HCT116 (cell line): ENCODE measurements around the gene LMOD1. TPM values are rescaled to one million over a fixed set of nuclear protein-coding genes. Genes with fewer than 3 reads are reported as not detected.

Experiments used
- ATAC-seq: fragments of 200-7000 bp; cut with Tn5 transposase; 2 replicates; pipeline ENCODE4 v1.9.1; 2020; ENCODE audit warnings: mild to moderate bottlenecking, moderate library complexity
- BruUV-seq: library from RNA; stranded (reverse); fragments of 400-500 nt; replicated peaks from 2 replicates; lab custom pipeline; 2021; lab: Mats Ljungman, UMichigan
- CTCF ChIA-PET: fragments of 300-600 bp; sonication (Branson Sonifier 250); formaldehyde crosslinking; loops from one replicate; lab custom pipeline; 2021; ENCODE audit warnings: antibody characterized with exemption; lab: Charles Lee
- POLR2A ChIA-PET: fragments of 300-600, 350-600 bp; sonication (Branson Sonifier 250); formaldehyde crosslinking; loops from one replicate; lab custom pipeline; 2021; ENCODE audit warnings: antibody characterized with exemption; lab: Charles Lee
- RAD21 ChIA-PET, 2 experiments: fragments of 300-600 bp; sonication (Branson Sonifier 250); formaldehyde crosslinking; loops; one replicate each; lab custom pipeline; 2023; ENCODE audit warnings: low total read pairs in 2 of 2; ENCODE audit not compliant: uncharacterized antibody in 2 of 2, unreplicated experiment in 2 of 2, low non-redundant PET in 1 of 2; lab: Charles Lee
- DNase-seq: peaks from one replicate; pipeline ENCODE4 v3.0.0-alpha.2; 2010; ENCODE audit warnings: low read depth, low spot score
- H2AFZ ChIP-seq: fragments of 200-600 bp; shearing (Covaris generic), sonication (generic); 2 replicates; pipeline ENCODE4 v1.6.1; 2017; ENCODE audit warnings: low read depth, mixed run types, mixed read lengths, antibody characterized with exemption, low read length; ENCODE audit not compliant: poor library complexity, severe bottlenecking
- H3K27ac ChIP-seq: 2 replicates; pipeline ENCODE4 v1.5.1; 2012; ENCODE audit warnings: low read depth, low read length
- H3K27me3 ChIP-seq: fragments of 200-600 bp; sonication (generic); 2 replicates; pipeline ENCODE4 v1.6.1; 2016; ENCODE audit warnings: mixed run types, low read length, mixed read lengths; ENCODE audit not compliant: insufficient read depth
- H3K36me3 ChIP-seq, 2 experiments: fragments of 200-500 bp in 1 of 2; fragments of 200-600 bp in 1 of 2; sonication (Bioruptor generic) in 1 of 2; sonication (generic) in 1 of 2; 2 replicates each; pipeline versions ENCODE4 v1.5.1 to v1.6.1; 2014 to 2016; ENCODE audit warnings: low read length in 2 of 2, inconsistent platforms in 1 of 2, mixed read lengths in 1 of 2, mixed run types in 1 of 2; ENCODE audit not compliant: insufficient read depth in 2 of 2, control insufficient read depth in 1 of 2
- H3K4me1 ChIP-seq, 2 experiments: fragments of 200-600 bp in 1 of 2; sonication (generic) in 1 of 2; 2 replicates each; pipeline versions ENCODE4 v1.5.1 to v1.6.1; 2012 to 2017; ENCODE audit warnings: low read length in 2 of 2, inconsistent platforms in 1 of 2, mild to moderate bottlenecking in 1 of 2, mixed read lengths in 1 of 2, mixed run types in 1 of 2, moderate library complexity in 1 of 2; ENCODE audit not compliant: insufficient read depth in 2 of 2, control insufficient read depth in 1 of 2
- H3K4me2 ChIP-seq: fragments of 200-600 bp; sonication (generic); 2 replicates; pipeline ENCODE4 v1.6.1; 2017; ENCODE audit warnings: mixed run types, low read length, mixed read lengths
- H3K4me3 ChIP-seq, 2 experiments: fragments of 200-600 bp in 1 of 2; sonication (generic) in 1 of 2; replicated peaks in 1 of 2; 2 replicates each; pipeline ENCODE4 v1.5.1; 2011 to 2016; ENCODE audit warnings: low read length in 2 of 2, control low read depth in 1 of 2, low read depth in 1 of 2, mild to moderate bottlenecking in 1 of 2, mixed read lengths in 1 of 2, mixed run types in 1 of 2
- H3K79me2 ChIP-seq: fragments of 200-600 bp; sonication (generic); 2 replicates; pipeline ENCODE4 v1.6.1; 2017; ENCODE audit warnings: mild to moderate bottlenecking, mixed run types, low read length, moderate library complexity, mixed read lengths; ENCODE audit not compliant: insufficient read depth
- H3K9ac ChIP-seq: fragments of 200-600 bp; sonication (generic); 2 replicates; pipeline ENCODE4 v1.6.1; 2016; ENCODE audit warnings: low read length, mixed read lengths
- H3K9me2 ChIP-seq: fragments of 200-600 bp; sonication (generic), shearing (Covaris generic); 2 replicates; pipeline ENCODE4 v1.6.1; 2017; ENCODE audit warnings: mixed run types, mild to moderate bottlenecking, moderate library complexity; ENCODE audit not compliant: insufficient read depth
- H3K9me3 ChIP-seq, 2 experiments: fragments of 200-500 bp in 1 of 2; fragments of 200-600 bp in 1 of 2; sonication (Bioruptor generic) in 1 of 2; sonication (generic) in 1 of 2; 2 replicates each; pipeline ENCODE4 v1.6.1; 2014 to 2017; ENCODE audit warnings: low read length in 2 of 2, mixed read lengths in 2 of 2, inconsistent platforms in 1 of 2, low read depth in 1 of 2, mild to moderate bottlenecking in 1 of 2, mixed run types in 1 of 2, moderate library complexity in 1 of 2; ENCODE audit not compliant: control insufficient read depth in 1 of 2, insufficient read depth in 1 of 2
- H4K20me1 ChIP-seq: fragments of 200-600 bp; sonication (generic), shearing (Covaris generic); 2 replicates; pipeline ENCODE4 v1.6.1; 2017; ENCODE audit warnings: mixed run types, mild to moderate bottlenecking, moderate library complexity; ENCODE audit not compliant: insufficient read depth
- ATF3 ChIP-seq: IDR thresholded peaks from 2 replicates; pipeline ENCODE4 v1.6.1; 2012
- CBX3 ChIP-seq: IDR thresholded peaks from 2 replicates; pipeline ENCODE4 v1.6.1; 2012; ENCODE audit warnings: low read depth
- CEBPB ChIP-seq: IDR thresholded peaks from 2 replicates; pipeline ENCODE4 v1.6.1; 2012; ENCODE audit warnings: low read depth
- EGR1 ChIP-seq: IDR thresholded peaks from 2 replicates; pipeline ENCODE4 v1.6.1; 2012; ENCODE audit warnings: low read depth
- ELF1 ChIP-seq: IDR thresholded peaks from 2 replicates; pipeline ENCODE4 v1.6.1; 2012; ENCODE audit warnings: low read depth, borderline replicate concordance
- EZH2 ChIP-seq: fragments of 200-600 bp; sonication (generic); IDR thresholded peaks from 2 replicates; pipeline ENCODE4 v1.6.1; 2017; ENCODE audit warnings: antibody characterized with exemption, mixed run types
- FOSL1 ChIP-seq: IDR thresholded peaks from 2 replicates; pipeline ENCODE4 v1.6.1; 2012; ENCODE audit warnings: low read depth
- POLR2AphosphoS5 ChIP-seq: IDR thresholded peaks from 2 replicates; pipeline ENCODE4 v1.6.1; 2011; ENCODE audit warnings: mild to moderate bottlenecking, low read depth, low read length, moderate library complexity
- RAD21 ChIP-seq: IDR thresholded peaks from 2 replicates; pipeline ENCODE4 v1.6.1; 2012; ENCODE audit warnings: low read depth, mild to moderate bottlenecking
- REST ChIP-seq: IDR thresholded peaks from 2 replicates; pipeline ENCODE4 v1.6.1; 2012; ENCODE audit warnings: low read depth
- SIN3A ChIP-seq: IDR thresholded peaks from 2 replicates; pipeline ENCODE4 v1.6.1; 2012; ENCODE audit warnings: low read depth
- SRF ChIP-seq: IDR thresholded peaks from 2 replicates; pipeline ENCODE4 v1.6.1; 2012; ENCODE audit warnings: low read depth
- TCF7L2 ChIP-seq: IDR thresholded peaks from 2 replicates; pipeline ENCODE4 v1.7.0; 2011; ENCODE audit warnings: borderline replicate concordance, inconsistent platforms; ENCODE audit not compliant: insufficient read depth, insufficient read length; ENCODE audit errors: extremely low read depth
- ZFX ChIP-seq: fragments of 450-650 bp; IDR thresholded peaks from 2 replicates; pipeline ENCODE4 v1.6.1; 2017
- ZNF274 ChIP-seq: fragments of 200-500 bp; sonication (Bioruptor generic); IDR thresholded peaks from 2 replicates; pipeline ENCODE4 v1.6.1; 2014; ENCODE audit warnings: mild to moderate bottlenecking, low read depth, low read length, inconsistent platforms
- intact Hi-C: fragments of 100-400 bp; cut with micrococcal nuclease; formaldehyde crosslinking; loops from 2 replicates; pipeline ENCODE4 v1.10.0; 2022
- total RNA-seq: library from RNA; stranded (reverse); gene quantifications from one replicate; pipeline ENCODE4 v1.2.1, GENCODE V29; 2021; ENCODE audit not compliant: unreplicated experiment
- TF ChIP-seq, protein P1 (sequence below): IDR thresholded peaks from 2 replicates; pipeline ENCODE4 v1.6.1; 2012

LMOD1 gene
- total RNA-seq, 1 experiment from 2014 or later, result 0.12 TPM

- H3K36me3 ChIP-seq, result no peaks in the 10 kb centered on the region
- no peak overlapping the region for H3K9ac ChIP-seq
- no peak overlapping the region for H2AFZ ChIP-seq
- H3K4me3 ChIP-seq, result no peak overlapping the region
- no TSS peak for BruUV-seq
- DNase-seq, result no peak
- CTCF ChIA-PET, result interaction anchor here (1.0 kb wide), 1 partner anchor 9 kb away, joined by 4 read pairs; no protein-coding TSS in a partner anchor
- H3K9me3 ChIP-seq, result no peaks in the 10 kb centered on the region
- intact Hi-C loops, result no loop called here
- no peak for ATAC-seq
- no peak overlapping the region for H3K27ac ChIP-seq
- H3K4me1 ChIP-seq, result no peaks in the 10 kb centered on the region
- no peak overlapping the region for H3K4me2 ChIP-seq
- no peaks in the 10 kb centered on the region for H4K20me1 ChIP-seq
- TF ChIP-seq CEBPB, result no peak
- no peak for TF ChIP-seq RAD21
- no peak for TF ChIP-seq ZFX
- no peak for TF ChIP-seq SIN3A
- TF ChIP-seq ATF3, result no peak
- no peak for TF ChIP-seq FOSL1
- no peak for TF ChIP-seq EZH2
- TF ChIP-seq, all 23 proteins: peak for 0
- Histone ChIP-seq H3K79me2 (no peaks in the 10 kb centered on the region), H3K27me3 (no peaks in the 10 kb centered on the region), H3K9me2 (no peaks in the 10 kb centered on the region)
- POLR2A ChIA-PET, result no interaction called here
- RAD21 ChIA-PET, result no interaction called here
Measured at GRCh38 chr1:201904579-201904978, 41.8 kb downstream of the LMOD1 start.

- Histone ChIP-seq H3K9ac (no peak overlapping the region), H3K27ac (no peak overlapping the region), H3K4me3 (no peak overlapping the region), H2AFZ (no peak overlapping the region), H3K36me3 (no peaks in the 10 kb centered on the region), H3K79me2 (no peaks in the 10 kb centered on the region), H3K4me2 (no peak overlapping the region), H3K9me2 (no peaks in the 10 kb centered on the region), H3K4me1 (no peaks in the 10 kb centered on the region), H3K27me3 (no peaks in the 10 kb centered on the region), H3K9me3 (no peaks in the 10 kb centered on the region), H4K20me1 (no peaks in the 10 kb centered on the region)
- ChIA-PET CTCF (no interaction called here), POLR2A (no interaction called here), RAD21 (no interaction called here)
- no TSS peak for BruUV-seq
- intact Hi-C loops, result no loop called here
- ATAC-seq, result no peak
- DNase-seq, result no peak
- no peak for TF ChIP-seq CEBPB
- no peak for TF ChIP-seq ZFX
- TF ChIP-seq TCF7L2, result no peak
- no peak for TF ChIP-seq EGR1
- TF ChIP-seq ATF3, result no peak
- TF ChIP-seq EZH2, result no peak
- no peak for TF ChIP-seq POLR2AphosphoS5
- no peak for TF ChIP-seq SRF
- no peak for TF ChIP-seq ELF1
- TF ChIP-seq, protein P1, sequence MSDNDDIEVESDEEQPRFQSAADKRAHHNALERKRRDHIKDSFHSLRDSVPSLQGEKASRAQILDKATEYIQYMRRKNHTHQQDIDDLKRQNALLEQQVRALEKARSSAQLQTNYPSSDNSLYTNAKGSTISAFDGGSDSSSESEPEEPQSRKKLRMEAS, result no peak
- TF ChIP-seq CBX3, result no peak
- TF ChIP-seq SIN3A, result no peak
- TF ChIP-seq REST, result no peak
- no peak for TF ChIP-seq ZNF274
Measured at GRCh38 chr1:201903135-201903534, 43.2 kb downstream of the LMOD1 start.
